Measurements from ENCODE around the gene ERFE. TPM values are rescaled to one million over a fixed set of nuclear protein-coding genes. Genes with fewer than 3 reads are reported as not detected.

Gene ERFE
- total and polyA plus RNA-seq, 7 donors = 1.4 to 18.2 (median 2.8) TPM

- 69 to 80% (median 75%) methylated on average over 5 of the region's 5 CpGs for WGBS, 3 donors
- no peaks in the 10 kb centered on the region for H3K27me3 ChIP-seq (ENCODE audit: insufficient read depth in 3 of 3, low read length in 2 of 3)
- H3K9me3 ChIP-seq = no peaks in the 10 kb centered on the region
- H3K4me3 ChIP-seq = peak overlapping the region; percentile 83
- H3K36me3 ChIP-seq (ENCODE audit: insufficient read depth in 1 of 2, low read depth in 1 of 2) = peaks cover 0 to 67% of the 10 kb centered on the region in 2 donors
- ATAC-seq = no peak
- peak overlapping the region; percentile 99 for H3K27ac ChIP-seq
- H3K4me1 ChIP-seq = peaks cover 49% of the 10 kb centered on the region
- DNase-seq = no peak
- intact Hi-C loops (cut with DNase I) = loop anchor here (5.0 to 10.0 kb wide), 2 partner anchors 239 to 247 kb away; no protein-coding TSS in a partner anchor
- no peak for TF ChIP-seq CTCF (IDR thresholded peaks at IDR 0.05)
Measured at GRCh38 chr2:238144262-238144661, 14.5 kb upstream of the ERFE start.

- peak overlapping the region; percentile 99 for H3K27ac ChIP-seq
- no peaks in the 10 kb centered on the region for H3K9me3 ChIP-seq
- no peak for DNase-seq
- WGBS, 3 donors = 79 to 90% (median 87%) methylated on average over 12 of the region's 12 CpGs
- intact Hi-C loops (cut with DNase I) = loop anchor here in 1 of 2 donors (10.0 kb wide), 1 partner anchor 240 kb away; no protein-coding TSS in a partner anchor
- ATAC-seq = no peak
- H3K4me3 ChIP-seq = no peak overlapping the region
- TF ChIP-seq CTCF (IDR thresholded peaks at IDR 0.05) = no peak
- peaks cover 50% of the 10 kb centered on the region for H3K4me1 ChIP-seq
- H3K27me3 ChIP-seq (ENCODE audit: insufficient read depth in 3 of 3, low read length in 2 of 3) = no peaks in the 10 kb centered on the region
- H3K36me3 ChIP-seq (ENCODE audit: insufficient read depth in 1 of 2, low read depth in 1 of 2) = peaks cover 0 to 61% of the 10 kb centered on the region in 2 donors
Measured at GRCh38 chr2:238145046-238145445, 13.7 kb upstream of the ERFE start.

- ATAC-seq (peak in 1 of 4 donors; percentile 19), DNase-seq (peak; percentile 58 to 78)
- peaks cover 51% of the 10 kb centered on the region for H3K4me1 ChIP-seq
- H3K27me3 ChIP-seq (ENCODE audit: insufficient read depth in 3 of 3, low read length in 2 of 3) = no peaks in the 10 kb centered on the region
- no peak overlapping the region for H3K4me3 ChIP-seq
- H3K27ac ChIP-seq = peak overlapping the region; percentile 99
- H3K36me3 ChIP-seq (ENCODE audit: insufficient read depth in 1 of 2, low read depth in 1 of 2) = peaks cover 0 to 61% of the 10 kb centered on the region in 2 donors
- no peak for TF ChIP-seq CTCF (IDR thresholded peaks at IDR 0.05)
- intact Hi-C loops (cut with DNase I) = loop anchor here in 1 of 2 donors (10.0 kb wide), 1 partner anchor 241 kb away; no protein-coding TSS in a partner anchor
- 75 to 81% (median 80%) methylated on average over 12 of the region's 12 CpGs for WGBS, 3 donors
- H3K9me3 ChIP-seq = no peaks in the 10 kb centered on the region
Measured at GRCh38 chr2:238145851-238146250, 12.9 kb upstream of the ERFE start.

- Histone ChIP-seq H3K4me1 (peaks cover 52% of the 10 kb centered on the region), H3K36me3 (ENCODE audit: insufficient read depth in 1 of 2, low read depth in 1 of 2) (peaks cover 3 to 60% of the 10 kb centered on the region in 2 donors), H3K4me3 (no peak overlapping the region), H3K27ac (peak overlapping the region; percentile 99), H3K27me3 (ENCODE audit: insufficient read depth in 3 of 3, low read length in 2 of 3) (no peaks in the 10 kb centered on the region), H3K9me3 (no peaks in the 10 kb centered on the region)
- 79 to 90% (median 81%) methylated on average over 13 of the region's 13 CpGs for WGBS, 3 donors
- TF ChIP-seq CTCF (IDR thresholded peaks at IDR 0.05) = no peak
- no peak for ATAC-seq
- no peak for DNase-seq
- intact Hi-C loops (cut with DNase I) = loop anchor here in 1 of 2 donors (10.0 kb wide), 1 partner anchor 242 kb away; no protein-coding TSS in a partner anchor
Measured at GRCh38 chr2:238146884-238147544, 11.8 kb upstream of the ERFE start.

All from psoas muscle (tissue), 8 donors.